Psoas muscle (tissue), 8 donors: ENCODE results near the gene DNAH8. TPM values are rescaled to one million over a fixed set of nuclear protein-coding genes. Genes with fewer than 3 reads are reported as not detected.

ENCODE experiments used
- ATAC-seq, 4 donors: fragments of 200-7000 bp; cut with Tn5 transposase; one replicate each; pipeline ENCODE4 v1.9.1; 2020; ENCODE audit warnings: moderate library complexity in 3 of 4, mild to moderate bottlenecking in 2 of 4
- DNase-seq, 2 donors: peaks; one replicate each; pipeline ENCODE4 v3.0.0-alpha.2; 2020
- H3K27ac ChIP-seq: fragments of 200-600 bp; one replicate; pipeline ENCODE4 v1.8.0; 2022
- H3K27me3 ChIP-seq, 3 donors: fragments of 200-600 bp in 1 of 3; one replicate each; pipeline versions ENCODE4 v1.6.1 to v1.8.0; 2013 to 2022; ENCODE audit warnings: low read length in 2 of 3, mild to moderate bottlenecking in 2 of 3, moderate library complexity in 1 of 3; ENCODE audit not compliant: insufficient read depth in 3 of 3
- H3K36me3 ChIP-seq, 2 donors: fragments of 200-600 bp in 1 of 2; one replicate each; pipeline versions ENCODE4 v1.6.1 to v1.8.0; 2013 to 2022; ENCODE audit warnings: low read depth in 1 of 2, mild to moderate bottlenecking in 1 of 2, moderate library complexity in 1 of 2; ENCODE audit not compliant: insufficient read depth in 1 of 2
- H3K4me1 ChIP-seq: fragments of 200-600 bp; one replicate; pipeline ENCODE4 v1.8.0; 2022
- H3K4me3 ChIP-seq: fragments of 200-600 bp; one replicate; pipeline ENCODE4 v1.8.0; 2022; ENCODE audit warnings: mild to moderate bottlenecking
- H3K9me3 ChIP-seq: fragments of 200-600 bp; one replicate; pipeline ENCODE4 v1.8.0; 2022
- WGBS, 3 donors: extraction: QIAGEN DNeasy Blood & Tissue Kit; methylation state at CpG; one replicate each; pipeline versions ENCODE4 v1.1.6 to v1.1.7; 2013; 5-methylcytosine and 5-hydroxymethylcytosine counted together
- intact Hi-C, 2 donors: fragments of 100-400 bp; cut with DNase I; formaldehyde crosslinking; loops; one replicate each; pipeline versions ENCODE4 v1.11.0 to v1.14.2; 2022
- polyA plus RNA-seq, 3 donors: library from polyadenylated mRNA; stranded (reverse); fragments of 200-250 nt; gene quantifications; one replicate each; pipeline ENCODE4 v1.2.3, GENCODE V29; 2013
- total RNA-seq, 4 donors: library from RNA; stranded (reverse); fragmentation: NEBNext Ultra II Directional in 2 of 4; extraction: Animal tissue kit (Norgen Biotek cat#: 25700) in 2 of 4; gene quantifications; one replicate each; pipeline versions ENCODE4 v1.2.1 to v1.2.4, GENCODE V29; 2021 to 2023
- TF ChIP-seq, protein P1 (sequence below): fragments of 200-600 bp; IDR thresholded peaks from one replicate; pipeline ENCODE4 v1.8.0; 2022; ENCODE audit warnings: antibody characterized with exemption
- donor health status: healthy with polysubstance abuse.
- donor health status: DM: no; HTN: no; CAD: no; lungs with moderate emphysema.
- donor health status: Bipolar disorder and iron deficiency.
- donor health status: healthy.
- donor health status: DM: yes; HTN: yes; CAD: no.
- donor health status: DM: no; HTN: no; CAD: no.
- donor health status: DM: no; HTN: no; CAD: no.
- donor health status: DM: yes; HTN: yes; CAD: no.

DNAH8 gene
- total and polyA plus RNA-seq, 7 donors = 0.02 TPM; not detected in 6

DNA sequence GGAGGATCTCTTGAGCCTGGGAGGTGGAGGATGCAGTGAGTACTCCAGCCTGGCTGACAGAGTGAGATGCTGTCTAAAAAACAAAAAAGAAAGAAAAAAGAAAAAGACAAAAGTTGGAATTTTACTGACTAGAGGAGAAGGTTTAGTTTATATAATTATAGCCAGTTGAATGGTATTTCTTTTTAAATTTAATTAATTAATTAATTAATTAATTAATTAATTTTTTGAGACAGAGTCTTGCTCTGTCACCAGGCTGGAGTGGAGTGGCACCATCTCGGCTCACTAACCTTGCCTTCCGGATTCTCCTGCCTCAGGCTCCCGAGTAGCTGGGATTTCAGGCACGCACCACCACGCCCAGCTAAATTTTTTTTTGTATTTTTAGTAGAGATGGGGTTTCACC, 8.7 kb downstream of the DNAH8 start:
- no peaks in the 10 kb centered on the region for H3K4me1 ChIP-seq
- peaks cover 0 to 9% (median 3%) of the 10 kb centered on the region in 3 donors for H3K27me3 ChIP-seq
- H3K9me3 ChIP-seq = no peaks in the 10 kb centered on the region
- ATAC-seq (no peak), DNase-seq (no peak)
- no peaks in the 10 kb centered on the region for H3K36me3 ChIP-seq
- 83 to 92% (median 91%) methylated on average over 5 of the region's 5 CpGs for WGBS, 3 donors
- TF ChIP-seq, protein P1, sequence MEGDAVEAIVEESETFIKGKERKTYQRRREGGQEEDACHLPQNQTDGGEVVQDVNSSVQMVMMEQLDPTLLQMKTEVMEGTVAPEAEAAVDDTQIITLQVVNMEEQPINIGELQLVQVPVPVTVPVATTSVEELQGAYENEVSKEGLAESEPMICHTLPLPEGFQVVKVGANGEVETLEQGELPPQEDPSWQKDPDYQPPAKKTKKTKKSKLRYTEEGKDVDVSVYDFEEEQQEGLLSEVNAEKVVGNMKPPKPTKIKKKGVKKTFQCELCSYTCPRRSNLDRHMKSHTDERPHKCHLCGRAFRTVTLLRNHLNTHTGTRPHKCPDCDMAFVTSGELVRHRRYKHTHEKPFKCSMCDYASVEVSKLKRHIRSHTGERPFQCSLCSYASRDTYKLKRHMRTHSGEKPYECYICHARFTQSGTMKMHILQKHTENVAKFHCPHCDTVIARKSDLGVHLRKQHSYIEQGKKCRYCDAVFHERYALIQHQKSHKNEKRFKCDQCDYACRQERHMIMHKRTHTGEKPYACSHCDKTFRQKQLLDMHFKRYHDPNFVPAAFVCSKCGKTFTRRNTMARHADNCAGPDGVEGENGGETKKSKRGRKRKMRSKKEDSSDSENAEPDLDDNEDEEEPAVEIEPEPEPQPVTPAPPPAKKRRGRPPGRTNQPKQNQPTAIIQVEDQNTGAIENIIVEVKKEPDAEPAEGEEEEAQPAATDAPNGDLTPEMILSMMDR = no peak
- no peak overlapping the region for H3K4me3 ChIP-seq
- intact Hi-C loops = no loop called here
- H3K27ac ChIP-seq = no peak overlapping the region

DNA sequence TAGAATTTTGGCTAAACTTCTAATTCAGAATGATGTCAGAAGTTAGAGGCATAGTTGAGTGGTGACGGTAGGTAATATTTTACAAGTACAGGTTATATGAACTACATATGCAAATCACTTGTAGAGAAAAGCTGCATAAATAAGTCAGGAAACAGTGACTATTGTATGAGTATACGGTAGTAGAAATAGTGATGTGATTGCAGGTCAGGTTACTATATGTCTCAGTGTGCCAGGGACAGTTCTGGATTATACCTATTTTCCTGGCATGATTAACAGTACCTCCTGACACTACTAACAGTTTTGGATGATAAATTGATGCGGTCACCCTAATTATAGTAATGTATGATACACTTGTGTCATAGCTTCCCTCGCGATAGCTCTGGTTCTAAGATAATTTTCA, 9.2 kb downstream of the DNAH8 start:
- no peaks in the 10 kb centered on the region for H3K36me3 ChIP-seq
- WGBS, 3 donors = 64 to 72% (median 67%) methylated on average over 5 of the region's 5 CpGs
- no peak overlapping the region for H3K27ac ChIP-seq
- H3K9me3 ChIP-seq = no peaks in the 10 kb centered on the region
- H3K4me3 ChIP-seq = no peak overlapping the region
- H3K4me1 ChIP-seq = no peaks in the 10 kb centered on the region
- H3K27me3 ChIP-seq = peaks cover 0 to 5% (median 0%) of the 10 kb centered on the region in 3 donors
- intact Hi-C loops = no loop called here
- TF ChIP-seq, protein P1 = no peak
- no peak for ATAC-seq
- DNase-seq = no peak

DNA sequence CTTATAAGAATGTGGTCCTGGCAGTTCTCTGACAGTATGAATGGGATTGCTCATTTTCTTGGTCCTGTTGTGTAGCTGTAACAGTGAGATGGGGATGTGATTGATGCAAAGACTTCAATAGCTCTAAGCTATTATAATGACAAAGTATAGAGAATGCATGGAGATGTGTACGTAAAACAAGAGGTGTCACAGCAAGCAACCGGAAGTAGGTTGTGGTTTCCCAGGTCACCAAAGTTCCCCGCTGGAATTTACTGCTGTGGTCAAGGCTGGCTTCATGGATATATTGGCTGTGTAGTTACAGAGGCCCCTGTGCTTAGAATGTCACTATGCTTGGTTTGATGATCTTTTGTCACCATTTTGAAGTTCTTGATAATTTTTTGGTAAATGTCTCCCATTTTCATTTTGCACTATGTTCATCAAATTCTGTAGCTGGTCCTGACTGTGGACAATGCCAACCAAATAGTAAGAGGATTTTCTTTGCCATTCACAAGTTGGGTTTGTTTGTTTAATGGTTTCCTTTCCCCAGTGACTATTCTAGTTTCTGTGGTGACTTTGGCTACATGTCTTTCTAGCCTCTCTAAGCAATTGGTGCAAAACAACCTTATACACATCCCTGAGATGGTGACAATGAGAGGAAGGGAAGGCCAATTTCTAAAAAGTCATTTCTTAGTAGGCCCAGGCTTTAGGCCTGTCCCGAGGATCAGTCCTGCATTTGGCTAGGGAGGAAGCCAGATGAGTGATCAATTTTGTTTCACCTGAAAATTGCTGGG, 10.5 kb downstream of the DNAH8 start:
- TF ChIP-seq, protein P1 = no peak
- H3K4me1 ChIP-seq = no peaks in the 10 kb centered on the region
- no peaks in the 10 kb centered on the region for H3K36me3 ChIP-seq
- H3K27me3 ChIP-seq = no peaks in the 10 kb centered on the region
- no peaks in the 10 kb centered on the region for H3K9me3 ChIP-seq
- no peak overlapping the region for H3K4me3 ChIP-seq
- H3K27ac ChIP-seq = no peak overlapping the region
- intact Hi-C loops = no loop called here
- 61 to 73% (median 68%) methylated on average over 4 of the region's 4 CpGs for WGBS, 3 donors
- ATAC-seq (no peak), DNase-seq (no peak)

DNA sequence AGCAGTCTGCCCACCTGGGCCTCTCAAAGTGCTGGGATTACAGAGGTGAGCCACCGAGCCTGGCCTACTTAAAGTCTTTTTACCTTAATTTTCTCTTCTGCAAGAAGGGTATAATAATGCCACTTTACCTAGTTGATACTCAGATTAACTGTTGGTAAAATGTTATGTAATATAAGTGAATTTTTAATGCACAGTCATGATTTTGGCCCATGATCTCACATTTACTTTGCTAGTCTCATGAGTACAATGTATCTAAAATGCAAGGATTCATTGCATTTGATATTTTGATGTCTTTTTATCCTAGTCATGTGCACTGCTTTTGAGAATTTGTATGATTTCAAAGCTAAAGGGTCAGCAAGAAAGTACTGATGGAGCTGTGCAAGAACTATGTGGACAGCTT, 13.1 kb downstream of the DNAH8 start:
- ATAC-seq = no peak
- no peaks in the 10 kb centered on the region for H3K36me3 ChIP-seq
- no peak overlapping the region for H3K27ac ChIP-seq
- no peak for DNase-seq
- TF ChIP-seq, protein P1 = no peak
- no peaks in the 10 kb centered on the region for H3K4me1 ChIP-seq
- no peak overlapping the region for H3K4me3 ChIP-seq
- no peaks in the 10 kb centered on the region for H3K27me3 ChIP-seq
- no peaks in the 10 kb centered on the region for H3K9me3 ChIP-seq
- WGBS, 3 donors = 87 to 93% (median 88%) methylated on average over 1 of the region's 1 CpG
- intact Hi-C loops = no loop called here
